ENCODE measurements around the gene SLC17A4.

- TF ChIP-seq, protein P1, sequence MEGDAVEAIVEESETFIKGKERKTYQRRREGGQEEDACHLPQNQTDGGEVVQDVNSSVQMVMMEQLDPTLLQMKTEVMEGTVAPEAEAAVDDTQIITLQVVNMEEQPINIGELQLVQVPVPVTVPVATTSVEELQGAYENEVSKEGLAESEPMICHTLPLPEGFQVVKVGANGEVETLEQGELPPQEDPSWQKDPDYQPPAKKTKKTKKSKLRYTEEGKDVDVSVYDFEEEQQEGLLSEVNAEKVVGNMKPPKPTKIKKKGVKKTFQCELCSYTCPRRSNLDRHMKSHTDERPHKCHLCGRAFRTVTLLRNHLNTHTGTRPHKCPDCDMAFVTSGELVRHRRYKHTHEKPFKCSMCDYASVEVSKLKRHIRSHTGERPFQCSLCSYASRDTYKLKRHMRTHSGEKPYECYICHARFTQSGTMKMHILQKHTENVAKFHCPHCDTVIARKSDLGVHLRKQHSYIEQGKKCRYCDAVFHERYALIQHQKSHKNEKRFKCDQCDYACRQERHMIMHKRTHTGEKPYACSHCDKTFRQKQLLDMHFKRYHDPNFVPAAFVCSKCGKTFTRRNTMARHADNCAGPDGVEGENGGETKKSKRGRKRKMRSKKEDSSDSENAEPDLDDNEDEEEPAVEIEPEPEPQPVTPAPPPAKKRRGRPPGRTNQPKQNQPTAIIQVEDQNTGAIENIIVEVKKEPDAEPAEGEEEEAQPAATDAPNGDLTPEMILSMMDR (IDR thresholded peaks at IDR 0.05): no peak
- TF ChIP-seq POLR2AphosphoS5 (IDR thresholded peaks at IDR 0.05) (no peak), POLR2A (IDR thresholded peaks at IDR 0.05) (no peak)
Observed at GRCh38 chr6:25777856-25778649, 23.5 kb downstream of the SLC17A4 start.
